SK-N-SH (cell line): ENCODE data around the gene CIB4. TPM values are rescaled to one million over a fixed set of nuclear protein-coding genes. Genes with fewer than 3 reads are reported as not detected.

Experiments used
- CTCF ChIA-PET: fragments of 300-600, 350-600 bp; formaldehyde crosslinking; extraction: SDS; loops from one replicate; lab custom pipeline; 2021; lab: Yijun Ruan, JAX
- POLR2A ChIA-PET: fragments of 350-600 bp; sonication (Branson Sonifier 250); formaldehyde crosslinking; extraction: SDS; loops from one replicate; lab custom pipeline; 2020; ENCODE audit warnings: antibody characterized with exemption, inconsistent platforms; lab: Yijun Ruan, JAX
- DNase-seq: peaks from one replicate; pipeline ENCODE4 v3.0.0; 2012
- H2AFZ ChIP-seq: fragments of 200-600 bp; sonication (generic); 2 replicates; pipeline ENCODE4 v1.8.1; 2016; ENCODE audit warnings: antibody characterized with exemption, mild to moderate bottlenecking, low read depth
- H3F3A ChIP-seq: fragments of 200-600 bp; sonication (generic); replicated peaks from 2 replicates; pipeline ENCODE3; 2016; ENCODE audit warnings: antibody characterized with exemption, mild to moderate bottlenecking; ENCODE audit not compliant: insufficient read depth
- H3K27ac ChIP-seq, 2 experiments: fragments of 200-500 bp in 1 of 2; fragments of 200-600 bp in 1 of 2; sonication (Bioruptor generic) in 1 of 2; sonication (generic), shearing (Covaris generic) in 1 of 2; 2 replicates each; pipeline versions ENCODE4 v1.5.1 to v1.6.1; 2014 to 2016; ENCODE audit warnings: low read depth in 2 of 2, inconsistent platforms in 1 of 2, low read length in 1 of 2, mild to moderate bottlenecking in 1 of 2, mixed read lengths in 1 of 2
- H3K27me3 ChIP-seq: fragments of 200-600 bp; sonication (generic), shearing (Covaris generic); 2 replicates; pipeline ENCODE4 v1.6.1; 2016; ENCODE audit warnings: mixed run types; ENCODE audit not compliant: insufficient read depth
- H3K36me3 ChIP-seq, 2 experiments: fragments of 200-500 bp in 1 of 2; fragments of 200-600 bp in 1 of 2; sonication (Bioruptor generic) in 1 of 2; sonication (generic) in 1 of 2; replicated peaks in 1 of 2; 2 replicates each; pipeline versions ENCODE3 to v1.5.1; 2014 to 2016; ENCODE audit warnings: low read length in 1 of 2, mild to moderate bottlenecking in 1 of 2; ENCODE audit not compliant: insufficient read depth in 2 of 2, control insufficient read depth in 1 of 2
- H3K4me1 ChIP-seq, 2 experiments: fragments of 200-500 bp in 1 of 2; fragments of 200-600 bp in 1 of 2; sonication (Bioruptor generic) in 1 of 2; sonication (generic), shearing (Covaris generic) in 1 of 2; 2 replicates each; pipeline versions ENCODE4 v1.5.1 to v1.6.1; 2014 to 2016; ENCODE audit warnings: low read depth in 1 of 2, low read length in 1 of 2, mixed run types in 1 of 2; ENCODE audit not compliant: insufficient read depth in 2 of 2, control insufficient read depth in 1 of 2
- H3K4me2 ChIP-seq: fragments of 200-600 bp; sonication (generic), shearing (Covaris generic); 2 replicates; pipeline ENCODE4 v1.6.1; 2017; ENCODE audit warnings: mixed run types
- H3K4me3 ChIP-seq, 2 experiments: fragments of 200-500 bp in 1 of 2; fragments of 200-600 bp in 1 of 2; sonication (Bioruptor generic) in 1 of 2; sonication (generic), shearing (Covaris generic) in 1 of 2; 2 replicates each; pipeline versions ENCODE4 v1.5.1 to v1.8.1; 2014 to 2016; ENCODE audit warnings: low read depth in 2 of 2, inconsistent platforms in 1 of 2, low read length in 1 of 2, mild to moderate bottlenecking in 1 of 2, mixed read lengths in 1 of 2, moderate library complexity in 1 of 2
- H3K79me2 ChIP-seq: fragments of 200-600 bp; sonication (generic); 2 replicates; pipeline ENCODE4 v1.8.1; 2017; ENCODE audit warnings: mild to moderate bottlenecking; ENCODE audit not compliant: insufficient read depth
- H3K9ac ChIP-seq: fragments of 200-600 bp; sonication (generic); 2 replicates; pipeline ENCODE4 v1.6.1; 2017; ENCODE audit warnings: mixed run types
- H3K9me2 ChIP-seq: fragments of 200-600 bp; sonication (generic); 2 replicates; pipeline ENCODE4 v1.6.1; 2017; ENCODE audit warnings: mixed run types
- H3K9me3 ChIP-seq: fragments of 200-600 bp; sonication (generic); 2 replicates; pipeline ENCODE4 v1.6.1; 2017; ENCODE audit warnings: mixed run types, mild to moderate bottlenecking, moderate library complexity
- H4K20me1 ChIP-seq: fragments of 200-600 bp; sonication (generic); 2 replicates; pipeline ENCODE4 v1.6.1; 2017; ENCODE audit warnings: mild to moderate bottlenecking, mixed run types; ENCODE audit not compliant: insufficient read depth
- CHD2 ChIP-seq: fragments of 150-350 bp; IDR thresholded peaks from 2 replicates; pipeline ENCODE4 v1.6.1; 2018; ENCODE audit warnings: low read length; ENCODE audit not compliant: partially characterized antibody
- ELF1 ChIP-seq: IDR thresholded peaks from 2 replicates; pipeline ENCODE4 v1.4.0; 2012
- EP300 ChIP-seq, 2 experiments: IDR thresholded peaks; 2 replicates each; pipeline versions ENCODE4 v1.4.0 to v1.6.1; 2012; ENCODE audit warnings: borderline replicate concordance in 1 of 2, low read depth in 1 of 2, low read length in 1 of 2
- EZH2phosphoT487 ChIP-seq: fragments of 200-600 bp; sonication (generic); IDR thresholded peaks from 2 replicates; pipeline ENCODE4 v1.6.1; 2017; ENCODE audit warnings: low read depth, mixed run types, mild to moderate bottlenecking, antibody characterized with exemption, moderate library complexity, borderline replicate concordance
- FOSL2 ChIP-seq: IDR thresholded peaks from 2 replicates; pipeline ENCODE4 v1.4.0; 2012; ENCODE audit warnings: low read depth, mild to moderate bottlenecking, moderate library complexity, borderline replicate concordance
- FOXM1 ChIP-seq: IDR thresholded peaks from 2 replicates; pipeline ENCODE4 v1.4.0; 2012; ENCODE audit warnings: low read depth, mild to moderate bottlenecking
- GABPA ChIP-seq: IDR thresholded peaks from 2 replicates; pipeline ENCODE4 v1.4.0; 2012; ENCODE audit warnings: low read depth, mild to moderate bottlenecking
- IRF3 ChIP-seq: fragments of 150-350 bp; IDR thresholded peaks from 2 replicates; pipeline ENCODE4 v1.6.1; 2016; ENCODE audit warnings: mild to moderate bottlenecking, low read depth, low read length
- JUND ChIP-seq: IDR thresholded peaks from 2 replicates; pipeline ENCODE4 v1.4.0; 2012
- MEF2A ChIP-seq: IDR thresholded peaks from 2 replicates; pipeline ENCODE4 v1.4.0; 2012; ENCODE audit warnings: low read depth, borderline replicate concordance
- NFIC ChIP-seq: IDR thresholded peaks from 2 replicates; pipeline ENCODE4 v1.4.0; 2012; ENCODE audit warnings: borderline replicate concordance
- NRF1 ChIP-seq: IDR thresholded peaks from 2 replicates; pipeline ENCODE4 v1.6.1; 2012; ENCODE audit warnings: low read depth, mild to moderate bottlenecking, low read length
- RCOR1 ChIP-seq: fragments of 150-350 bp; IDR thresholded peaks from 2 replicates; pipeline ENCODE4 v1.6.1; 2017; ENCODE audit warnings: antibody characterized with exemption, low read length
- REST ChIP-seq: IDR thresholded peaks from 2 replicates; pipeline ENCODE4 v1.6.1; 2012; ENCODE audit warnings: mild to moderate bottlenecking, low read depth, low read length, moderate library complexity
- RFX5 ChIP-seq: IDR thresholded peaks from 2 replicates; pipeline ENCODE4 v1.6.1; 2012; ENCODE audit warnings: mild to moderate bottlenecking, improper control_type of control experiment, low read length
- RXRA ChIP-seq: IDR thresholded peaks from 2 replicates; pipeline ENCODE4 v1.4.0; 2012; ENCODE audit warnings: low read depth, mild to moderate bottlenecking, borderline replicate concordance
- SIN3A ChIP-seq: IDR thresholded peaks from 2 replicates; pipeline ENCODE4 v1.6.1; 2012; ENCODE audit warnings: low read depth, mild to moderate bottlenecking, low read length, moderate library complexity, borderline replicate concordance
- SMC3 ChIP-seq: IDR thresholded peaks from 2 replicates; pipeline ENCODE4 v1.6.1; 2012; ENCODE audit warnings: low read depth, low read length, improper control_type of control experiment
- TAF1 ChIP-seq: IDR thresholded peaks from 2 replicates; pipeline ENCODE4 v1.6.1; 2012; ENCODE audit warnings: low read depth, mild to moderate bottlenecking, low read length, moderate library complexity, borderline replicate concordance
- TEAD4 ChIP-seq: IDR thresholded peaks from 2 replicates; pipeline ENCODE4 v1.4.0; 2012; ENCODE audit warnings: mild to moderate bottlenecking, borderline replicate concordance; ENCODE audit not compliant: insufficient read depth
- USF2 ChIP-seq: fragments of 150-350 bp; IDR thresholded peaks from 2 replicates; pipeline ENCODE4 v1.6.1; 2017; ENCODE audit warnings: antibody characterized with exemption, low read length, low read depth, borderline replicate concordance
- WGBS: methylation state at CpG from one replicate; pipeline ENCODE4 v1.1.6; 2017; ENCODE audit warnings: low lambda C conversion rate; 5-methylcytosine and 5-hydroxymethylcytosine counted together
- polyA plus RNA-seq, 3 experiments: library from polyadenylated mRNA; depleted of rRNA; stranded (reverse); fragments of >200 nt; gene quantifications; 2 replicates each; pipeline ENCODE4 v1.2.3, GENCODE V29; 2012

The CIB4 gene
- polyA plus RNA-seq, 1 of the 3 experiments (the other 2 are of a cell fraction) = not detected

GRCh38 chr2:26568076-26568890 is 72.9 kb downstream of the CIB4 start:
- H2AFZ ChIP-seq = no peak overlapping the region
- CTCF ChIA-PET = interaction anchor here (1.7 to 2.9 kb wide), 2 partner anchors 9 to 38 kb away, joined by 4 to 19 read pairs; no protein-coding TSS in a partner anchor
- no peaks in the 10 kb centered on the region for H4K20me1 ChIP-seq
- H3K79me2 ChIP-seq = no peaks in the 10 kb centered on the region
- no peaks in the 10 kb centered on the region for H3K36me3 ChIP-seq
- H3K9me2 ChIP-seq = no peaks in the 10 kb centered on the region
- H3K27ac ChIP-seq = no peak overlapping the region
- H3K4me3 ChIP-seq = no peak overlapping the region
- no peak overlapping the region for H3K9ac ChIP-seq
- no peak overlapping the region for H3K4me2 ChIP-seq
- TF ChIP-seq RXRA (no peak), FOXM1 (no peak), EP300 (IDR thresholded peaks at IDR 0.05; ENCODE audit: borderline replicate concordance in 1 of 2, low read depth in 1 of 2, low read length in 1 of 2) (no peak), RFX5 (no peak)
- H3K27me3 ChIP-seq = peaks cover 89% of the 10 kb centered on the region
- H3F3A ChIP-seq = no peaks in the 10 kb centered on the region
- WGBS = 59% methylated on average over 7 of the region's 7 CpGs
- POLR2A ChIA-PET = no interaction called here
- no peaks in the 10 kb centered on the region for H3K9me3 ChIP-seq
- no peak for DNase-seq
- H3K4me1 ChIP-seq = no peaks in the 10 kb centered on the region

- Histone ChIP-seq H3K9me2 (no peaks in the 10 kb centered on the region), H2AFZ (no peak overlapping the region), H4K20me1 (no peaks in the 10 kb centered on the region), H3K9ac (no peak overlapping the region), H3K27ac (no peak overlapping the region), H3K4me1 (peaks cover 0 to 4% of the 10 kb centered on the region in 2 experiments; a peak in 1 of 4 replicates), H3K36me3 (no peaks in the 10 kb centered on the region), H3K9me3 (no peaks in the 10 kb centered on the region), H3K79me2 (no peaks in the 10 kb centered on the region), H3F3A (no peaks in the 10 kb centered on the region), H3K4me3 (no peak overlapping the region), H3K4me2 (no peak overlapping the region), H3K27me3 (peaks cover 89% of the 10 kb centered on the region)
- WGBS = 6% methylated on average over 3 of the region's 3 CpGs
- no peak for DNase-seq
- POLR2A ChIA-PET = no interaction called here
- CTCF ChIA-PET = interaction anchor here (1.7 to 2.9 kb wide), 2 partner anchors 10 to 39 kb away, joined by 4 to 19 read pairs; no protein-coding TSS in a partner anchor
- no peak for TF ChIP-seq EP300 (IDR thresholded peaks at IDR 0.05; ENCODE audit: borderline replicate concordance in 1 of 2, low read depth in 1 of 2, low read length in 1 of 2)
- TF ChIP-seq TAF1 = no peak
- TF ChIP-seq RCOR1 = no peak
- no peak for TF ChIP-seq GABPA
- no peak for TF ChIP-seq MEF2A
- no peak for TF ChIP-seq ELF1
- TF ChIP-seq FOXM1 = no peak
- TF ChIP-seq FOSL2 = no peak
- no peak for TF ChIP-seq TEAD4
- TF ChIP-seq SMC3 = no peak
- no peak for TF ChIP-seq CHD2
- TF ChIP-seq REST = no peak
- no peak for TF ChIP-seq IRF3
- TF ChIP-seq USF2 = no peak
- no peak for TF ChIP-seq SIN3A
- no peak for TF ChIP-seq EZH2phosphoT487
- no peak for TF ChIP-seq JUND
- TF ChIP-seq NFIC = no peak
- no peak for TF ChIP-seq NRF1
These were observed 73.6 kb downstream of the CIB4 start for GRCh38 chr2:26567534-26567933.
